Ishikawa (cell line): Measurements from ENCODE around the gene FRMD5.

Experiments used
- CEBPB ChIP-seq: IDR thresholded peaks from 2 replicates; pipeline ENCODE4 v1.6.1; 2012
- CREB1 ChIP-seq: IDR thresholded peaks from 2 replicates; pipeline ENCODE4 v1.6.1; 2012; ENCODE audit warnings: low read depth
- EGR1 ChIP-seq: IDR thresholded peaks from 2 replicates; pipeline ENCODE4 v1.6.1; 2012
- EP300 ChIP-seq: IDR thresholded peaks from 2 replicates; pipeline ENCODE4 v1.6.1; 2012; ENCODE audit warnings: borderline replicate concordance
- FOXM1 ChIP-seq: IDR thresholded peaks from 2 replicates; pipeline ENCODE4 v1.6.1; 2012; ENCODE audit warnings: low read depth, borderline replicate concordance
- RAD21 ChIP-seq: IDR thresholded peaks from 2 replicates; pipeline ENCODE4 v1.6.1; 2012; ENCODE audit warnings: low read depth
- REST ChIP-seq: IDR thresholded peaks from 2 replicates; pipeline ENCODE4 v1.6.1; 2012; ENCODE audit warnings: low read depth, mild to moderate bottlenecking
- TAF1 ChIP-seq: IDR thresholded peaks from 2 replicates; pipeline ENCODE4 v1.6.1; 2012; ENCODE audit warnings: low read depth, mild to moderate bottlenecking
- TCF12 ChIP-seq: IDR thresholded peaks from 2 replicates; pipeline ENCODE4 v1.6.1; 2012; ENCODE audit warnings: low read depth
- YY1 ChIP-seq: IDR thresholded peaks from 2 replicates; pipeline ENCODE4 v1.6.1; 2012; ENCODE audit warnings: low read depth
- ZBTB7A ChIP-seq: IDR thresholded peaks from 2 replicates; pipeline ENCODE4 v1.6.1; 2012; ENCODE audit warnings: low read depth
- TF ChIP-seq, protein P1 (sequence below): IDR thresholded peaks from 2 replicates; pipeline ENCODE4 v1.6.1; 2012

Gene FRMD5

GRCh38 chr15:44066211-44066827 lies 128.8 kb downstream of the FRMD5 start:
- TF ChIP-seq EGR1 = no peak
- 0 out of 2 replicates have a peak, but pooled peaks have one; percentile 15 for TF ChIP-seq FOXM1
- TF ChIP-seq EP300 = no peak
- TF ChIP-seq ZBTB7A = no peak
- peak; percentile 90 for TF ChIP-seq RAD21
- TF ChIP-seq TAF1 = no peak
- no peak for TF ChIP-seq REST

- TF ChIP-seq CEBPB (no peak), EGR1 (no peak), FOXM1 (no peak), CREB1 (no peak), ZBTB7A (no peak), REST (no peak)
- TF ChIP-seq, protein P1, sequence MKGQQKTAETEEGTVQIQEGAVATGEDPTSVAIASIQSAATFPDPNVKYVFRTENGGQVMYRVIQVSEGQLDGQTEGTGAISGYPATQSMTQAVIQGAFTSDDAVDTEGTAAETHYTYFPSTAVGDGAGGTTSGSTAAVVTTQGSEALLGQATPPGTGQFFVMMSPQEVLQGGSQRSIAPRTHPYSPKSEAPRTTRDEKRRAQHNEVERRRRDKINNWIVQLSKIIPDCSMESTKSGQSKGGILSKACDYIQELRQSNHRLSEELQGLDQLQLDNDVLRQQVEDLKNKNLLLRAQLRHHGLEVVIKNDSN = no peak
These were observed 130.4 kb downstream of the FRMD5 start for GRCh38 chr15:44064706-44065105.

- TF ChIP-seq TCF12 = no peak
- no peak for TF ChIP-seq YY1
- TF ChIP-seq FOXM1 = no peak
- TF ChIP-seq, protein P1 = no peak
- no peak for TF ChIP-seq ZBTB7A
- no peak for TF ChIP-seq EP300
- TF ChIP-seq TAF1 = no peak
- no peak for TF ChIP-seq REST
- TF ChIP-seq CEBPB = no peak
- TF ChIP-seq CREB1 = no peak
- TF ChIP-seq RAD21 = no peak
These were observed 136.9 kb downstream of the FRMD5 start for GRCh38 chr15:44058126-44058525.

- no peak for TF ChIP-seq YY1
- TF ChIP-seq REST = no peak
These were observed 149.4 kb downstream of the FRMD5 start for GRCh38 chr15:44045661-44046060.

GRCh38 chr15:44045217-44045616 lies 149.9 kb downstream of the FRMD5 start:
- TF ChIP-seq YY1 (no peak), ZBTB7A (no peak), REST (no peak), EP300 (no peak), TAF1 (no peak), CEBPB (no peak), TCF12 (no peak), FOXM1 (no peak), CREB1 (no peak), RAD21 (no peak)
- TF ChIP-seq, protein P1 = no peak
